Body of pancreas (tissue), 4 donors: ENCODE results near the gene HRH1. TPM values are rescaled to one million over a fixed set of nuclear protein-coding genes. Genes with fewer than 3 reads are reported as not detected.

ENCODE experiments used
- ATAC-seq: fragments of 150-250 bp; one replicate; pipeline ENCODE4 v1.9.1; 2016
- DNase-seq, 4 donors: peaks; one replicate each; pipeline ENCODE4 v3.0.0-alpha.2; 2019
- H3K27ac ChIP-seq, 4 donors: fragments of 200-600 bp; sonication (generic); 1 replicate in 3 of 4; 2 replicates in 1 of 4; pipeline versions ENCODE4 v1.5.1 to v1.6.1; 2016 to 2019; ENCODE audit warnings: mild to moderate bottlenecking in 1 of 4, mixed read lengths in 1 of 4, moderate library complexity in 1 of 4
- H3K27me3 ChIP-seq, 2 donors: fragments of 200-600 bp; sonication (generic); one replicate each; pipeline ENCODE4 v1.6.0; 2016; ENCODE audit warnings: mild to moderate bottlenecking in 1 of 2
- H3K36me3 ChIP-seq, 2 donors: fragments of 200-600 bp; sonication (generic); replicated peaks in 1 of 2; 2 replicates each; pipeline ENCODE4 v1.5.1; 2016; ENCODE audit warnings: low read depth in 2 of 2; ENCODE audit not compliant: insufficient read depth in 1 of 2
- H3K4me1 ChIP-seq: fragments of 200-600 bp; sonication (generic); one replicate; pipeline ENCODE4 v1.6.0; 2016
- H3K4me3 ChIP-seq, 2 donors: fragments of 200-600 bp; sonication (generic); 1 replicate in 1 of 2; 2 replicates in 1 of 2; pipeline ENCODE4 v1.5.1; 2016 to 2019
- H3K9me3 ChIP-seq, 3 donors: fragments of 200-600 bp; sonication (generic); 1 replicate in 2 of 3; 2 replicates in 1 of 3; pipeline ENCODE4 v1.5.1; 2016
- POLR2A ChIP-seq, 3 donors: fragments of 450-650 bp; IDR thresholded peaks; one replicate each; pipeline ENCODE4 v1.6.1; 2016; ENCODE audit warnings: antibody characterized with exemption in 3 of 3, mild to moderate bottlenecking in 2 of 3
- WGBS, 2 donors: methylation state at CpG; one replicate each; pipeline ENCODE4 v1.1.5; 2017; 5-methylcytosine and 5-hydroxymethylcytosine counted together
- intact Hi-C: fragments of 100-400 bp; cut with DNase I; formaldehyde crosslinking; loops from one replicate; pipeline ENCODE4 v1.15.1; 2023
- total RNA-seq, 2 donors: library from RNA; depleted of rRNA; stranded (reverse); fragments of >200 nt; gene quantifications; one replicate each; pipeline ENCODE4 v1.1.0, GENCODE V29; 2016
- TF ChIP-seq, protein P1 (sequence below), 7 experiments: fragments of 450-650 bp in 4 of 7; fragments of 200-600 bp in 3 of 7; sonication (generic) in 3 of 7; IDR thresholded peaks; one replicate each; pipeline ENCODE4 v1.5.1; 2016 to 2019; ENCODE audit warnings: antibody characterized with exemption in 7 of 7

Gene HRH1
- total RNA-seq, 2 donors from 2014 or later: 0.66 to 0.78 TPM

DNA sequence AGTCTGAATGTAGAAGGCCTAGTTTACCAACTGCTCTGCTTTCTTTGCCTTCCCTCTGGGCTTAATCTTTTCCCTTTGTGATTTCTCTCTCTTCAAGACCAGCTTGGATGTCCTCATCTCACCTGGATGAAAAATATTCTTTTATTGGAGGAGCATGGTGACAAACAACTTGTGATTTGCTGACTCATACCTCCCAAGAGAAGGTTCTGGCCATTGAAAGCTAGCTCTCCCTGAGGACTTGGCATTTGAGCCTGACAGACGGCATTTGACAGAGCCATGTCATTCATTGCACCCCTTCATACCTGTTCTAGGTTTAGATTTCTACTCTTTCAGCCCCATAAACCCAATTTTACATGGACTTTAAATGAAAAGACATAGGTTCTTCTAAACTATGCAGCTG is 151.2 kb downstream of the HRH1 start:
- ATAC-seq (no peak), DNase-seq (no peak)
- Histone ChIP-seq H3K4me1 (no peaks in the 10 kb centered on the region), H3K27me3 (no peaks in the 10 kb centered on the region), H3K9me3 (no peaks in the 10 kb centered on the region), H3K27ac (no peak overlapping the region), H3K4me3 (no peak overlapping the region), H3K36me3 (peaks cover 7 to 26% of the 10 kb centered on the region in 2 donors)
- 91 to 100% methylated on average over 1 of the region's 1 CpG for WGBS, 2 donors
- TF ChIP-seq, protein P1, sequence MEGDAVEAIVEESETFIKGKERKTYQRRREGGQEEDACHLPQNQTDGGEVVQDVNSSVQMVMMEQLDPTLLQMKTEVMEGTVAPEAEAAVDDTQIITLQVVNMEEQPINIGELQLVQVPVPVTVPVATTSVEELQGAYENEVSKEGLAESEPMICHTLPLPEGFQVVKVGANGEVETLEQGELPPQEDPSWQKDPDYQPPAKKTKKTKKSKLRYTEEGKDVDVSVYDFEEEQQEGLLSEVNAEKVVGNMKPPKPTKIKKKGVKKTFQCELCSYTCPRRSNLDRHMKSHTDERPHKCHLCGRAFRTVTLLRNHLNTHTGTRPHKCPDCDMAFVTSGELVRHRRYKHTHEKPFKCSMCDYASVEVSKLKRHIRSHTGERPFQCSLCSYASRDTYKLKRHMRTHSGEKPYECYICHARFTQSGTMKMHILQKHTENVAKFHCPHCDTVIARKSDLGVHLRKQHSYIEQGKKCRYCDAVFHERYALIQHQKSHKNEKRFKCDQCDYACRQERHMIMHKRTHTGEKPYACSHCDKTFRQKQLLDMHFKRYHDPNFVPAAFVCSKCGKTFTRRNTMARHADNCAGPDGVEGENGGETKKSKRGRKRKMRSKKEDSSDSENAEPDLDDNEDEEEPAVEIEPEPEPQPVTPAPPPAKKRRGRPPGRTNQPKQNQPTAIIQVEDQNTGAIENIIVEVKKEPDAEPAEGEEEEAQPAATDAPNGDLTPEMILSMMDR (IDR thresholded peaks at IDR 0.05): no peak
- TF ChIP-seq POLR2A (IDR thresholded peaks at IDR 0.05): no peak
- intact Hi-C loops: no loop called here

DNA sequence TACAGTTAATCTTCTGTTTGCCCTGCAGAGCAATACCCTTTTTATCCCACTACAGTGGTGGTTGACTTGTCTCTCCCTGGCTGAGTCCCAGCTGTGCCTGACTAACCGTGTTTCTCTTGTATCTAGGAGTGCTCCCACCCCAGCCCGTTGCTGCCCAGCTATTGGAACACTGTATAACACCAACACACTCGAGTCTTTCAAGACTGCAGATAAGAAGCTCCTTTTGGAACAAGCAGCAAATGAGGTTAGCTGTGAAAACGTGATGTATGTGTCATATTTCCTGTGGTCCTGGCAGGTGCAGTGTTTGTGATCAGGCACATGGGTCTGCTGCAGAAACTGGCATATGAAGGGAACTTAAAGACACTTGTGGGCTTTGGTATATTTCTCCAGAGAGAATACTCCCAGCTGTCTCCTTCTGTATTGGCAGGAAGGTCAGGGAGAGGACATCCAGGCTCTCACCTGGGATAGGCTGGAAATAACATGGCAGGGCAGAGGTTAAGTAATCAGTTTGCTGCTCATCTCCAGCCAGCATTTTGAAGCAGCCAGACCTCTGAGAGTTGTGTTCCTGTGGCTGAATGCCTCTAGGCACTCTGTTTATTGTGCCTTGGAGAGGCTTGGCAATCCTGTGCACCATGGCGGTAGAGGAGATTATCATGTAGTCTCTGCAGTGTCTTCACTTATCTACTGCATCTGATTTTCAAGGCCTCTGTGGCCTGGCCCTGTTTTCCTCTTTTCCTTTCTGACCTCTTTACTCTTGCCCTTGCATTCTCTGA is 152.7 kb downstream of the HRH1 start:
- TF ChIP-seq, protein P1 (IDR thresholded peaks at IDR 0.05): no peak
- no peak for TF ChIP-seq POLR2A (IDR thresholded peaks at IDR 0.05)
- Histone ChIP-seq H3K4me3 (no peak overlapping the region), H3K36me3 (peaks cover 7 to 28% of the 10 kb centered on the region in 2 donors), H3K27ac (no peak overlapping the region), H3K27me3 (no peaks in the 10 kb centered on the region), H3K4me1 (no peaks in the 10 kb centered on the region), H3K9me3 (no peaks in the 10 kb centered on the region)
- intact Hi-C loops: no loop called here
- WGBS, 2 donors: 59 to 66% methylated on average over 5 of the region's 5 CpGs
- DNase-seq (no peak), ATAC-seq (no peak)

DNA sequence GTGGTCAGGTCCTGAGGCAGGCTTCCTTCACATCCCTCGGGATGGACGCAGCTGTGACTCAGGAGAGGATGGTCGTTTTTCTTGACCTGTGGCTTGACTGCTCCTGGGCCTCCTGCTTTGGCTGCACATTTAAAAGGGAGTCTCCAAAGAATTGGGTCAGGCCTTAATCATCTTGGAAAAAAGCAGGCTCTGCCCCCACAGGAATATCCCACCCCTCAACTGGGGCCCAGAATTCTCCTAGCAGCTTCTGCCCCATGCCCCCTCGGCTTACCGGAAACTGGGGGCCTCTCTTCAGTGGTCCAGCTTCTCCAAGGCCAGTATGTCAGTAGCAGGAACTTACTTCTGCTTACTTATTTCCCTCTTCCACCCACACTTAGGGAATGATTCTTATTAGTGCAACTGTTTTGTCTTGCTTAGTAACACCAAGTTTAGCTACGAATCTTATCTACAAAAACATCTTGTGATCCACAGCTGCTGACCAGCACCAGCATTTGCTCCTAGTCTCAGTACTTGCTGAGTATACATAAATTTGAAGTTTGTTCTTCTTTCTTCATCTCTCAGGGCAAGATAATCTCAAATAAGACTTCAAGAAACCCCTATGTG is 153.6 kb downstream of the HRH1 start:
- Histone ChIP-seq H3K4me1 (no peaks in the 10 kb centered on the region), H3K27ac (peak overlapping the region in 1 of 4 donors; percentile 10), H3K27me3 (no peaks in the 10 kb centered on the region), H3K9me3 (no peaks in the 10 kb centered on the region), H3K36me3 (peaks cover 7 to 28% of the 10 kb centered on the region in 2 donors), H3K4me3 (no peak overlapping the region)
- ATAC-seq (no peak), DNase-seq (peak in 1 of 4 donors; percentile 27)
- intact Hi-C loops: no loop called here
- WGBS, 2 donors: 77 to 83% methylated on average over 6 of the region's 6 CpGs
- TF ChIP-seq POLR2A (IDR thresholded peaks at IDR 0.05): no peak
- TF ChIP-seq, protein P1 (IDR thresholded peaks at IDR 0.05): no peak

DNA sequence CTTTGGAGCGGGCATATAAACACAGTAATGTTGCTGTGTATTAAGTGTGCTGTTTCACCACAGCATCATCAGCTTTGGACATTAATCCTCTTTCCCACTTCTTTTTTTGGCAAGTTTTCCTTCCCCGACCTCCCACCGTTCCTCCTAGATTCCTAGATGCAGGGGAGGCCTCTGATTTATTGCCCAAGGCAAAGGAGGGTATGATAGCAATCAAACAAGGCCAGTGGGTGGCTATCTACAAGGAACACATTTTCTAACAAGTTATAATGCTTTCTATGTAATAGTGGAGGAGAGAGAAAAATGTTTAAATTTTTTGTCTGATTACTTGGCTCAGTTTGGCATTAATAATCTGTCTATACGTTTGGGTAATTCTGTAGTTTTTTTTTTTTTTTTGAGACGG is 156.0 kb downstream of the HRH1 start:
- Histone ChIP-seq H3K4me3 (no peak overlapping the region), H3K27me3 (no peaks in the 10 kb centered on the region), H3K27ac (no peak overlapping the region), H3K9me3 (no peaks in the 10 kb centered on the region), H3K36me3 (peaks cover 7 to 33% of the 10 kb centered on the region in 2 donors), H3K4me1 (no peaks in the 10 kb centered on the region)
- DNase-seq (no peak), ATAC-seq (no peak)
- intact Hi-C loops: no loop called here
- TF ChIP-seq POLR2A (IDR thresholded peaks at IDR 0.05): no peak
- TF ChIP-seq, protein P1 (IDR thresholded peaks at IDR 0.05): no peak
- WGBS, 2 donors: 88 to 91% methylated on average over 5 of the region's 5 CpGs
